SH-SY5Y (cell line): ENCODE data around the gene ATIC.

Experiments used
- GATA2 ChIP-seq: IDR thresholded peaks from 2 replicates; pipeline ENCODE4 v1.6.1; 2011; ENCODE audit warnings: mild to moderate bottlenecking, low read depth, low read length
- GATA3 ChIP-seq: IDR thresholded peaks from 2 replicates; pipeline ENCODE4 v1.6.1; 2011; ENCODE audit warnings: low read depth, mild to moderate bottlenecking, low read length, moderate library complexity

The ATIC gene

DNA sequence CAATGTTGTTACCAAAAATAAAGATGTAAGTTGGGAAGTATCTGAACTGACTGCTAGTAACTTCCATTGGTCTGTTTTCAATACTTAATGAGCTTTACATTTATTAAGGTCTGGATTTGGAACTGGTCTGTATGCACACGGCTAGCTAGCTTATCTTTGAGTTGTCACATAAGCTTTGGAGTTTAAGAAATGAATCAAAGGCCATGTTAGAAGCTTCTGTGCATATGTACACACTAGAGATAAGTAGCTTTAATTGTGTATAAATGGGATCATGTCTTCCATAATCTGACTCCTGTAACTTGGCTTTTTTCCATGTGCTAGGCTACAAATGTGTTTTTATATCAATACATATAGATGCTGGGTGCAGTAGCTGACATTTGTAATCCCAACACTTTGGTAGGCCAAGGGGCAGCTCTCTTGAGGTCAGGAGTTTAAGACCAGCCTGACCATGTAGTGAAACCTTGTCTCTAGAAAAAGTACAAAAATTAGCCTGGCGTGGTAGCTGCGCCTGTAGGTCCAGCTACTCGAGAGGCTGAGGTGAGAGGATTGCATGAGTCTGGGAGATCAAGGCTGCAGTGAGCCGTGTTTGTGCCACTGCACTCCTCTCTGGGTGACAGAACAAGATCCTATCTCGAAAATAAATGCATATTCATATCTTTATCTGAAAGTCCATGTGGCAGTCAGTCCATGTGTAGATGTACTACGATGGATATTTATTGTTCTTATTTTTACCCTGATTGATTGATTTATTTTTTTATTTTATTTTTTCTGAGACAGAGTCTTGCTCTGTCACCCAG lies 27.2 kb downstream of the ATIC start:
- TF ChIP-seq GATA2: peak; percentile 69
- peak; percentile 47 for TF ChIP-seq GATA3

DNA sequence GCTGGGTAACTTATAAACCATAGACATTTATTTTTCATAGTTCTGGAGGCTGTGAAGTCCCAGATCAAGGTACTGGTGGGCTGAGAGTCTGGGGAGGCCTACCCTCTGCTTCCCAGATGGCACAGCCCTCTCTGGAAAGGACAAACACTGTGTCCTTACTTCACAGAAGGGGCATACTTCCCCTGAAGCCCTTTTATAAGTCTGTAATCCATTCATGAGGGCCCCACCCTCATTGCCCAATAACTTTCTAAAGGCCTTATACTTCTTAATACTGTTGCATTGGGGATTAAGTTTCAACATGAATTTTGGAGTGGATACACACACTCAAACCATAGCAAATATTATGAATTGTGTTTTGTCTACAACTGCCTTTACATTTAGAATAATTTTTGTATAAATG lies 36.0 kb downstream of the ATIC start:
- no peak for TF ChIP-seq GATA3

DNA sequence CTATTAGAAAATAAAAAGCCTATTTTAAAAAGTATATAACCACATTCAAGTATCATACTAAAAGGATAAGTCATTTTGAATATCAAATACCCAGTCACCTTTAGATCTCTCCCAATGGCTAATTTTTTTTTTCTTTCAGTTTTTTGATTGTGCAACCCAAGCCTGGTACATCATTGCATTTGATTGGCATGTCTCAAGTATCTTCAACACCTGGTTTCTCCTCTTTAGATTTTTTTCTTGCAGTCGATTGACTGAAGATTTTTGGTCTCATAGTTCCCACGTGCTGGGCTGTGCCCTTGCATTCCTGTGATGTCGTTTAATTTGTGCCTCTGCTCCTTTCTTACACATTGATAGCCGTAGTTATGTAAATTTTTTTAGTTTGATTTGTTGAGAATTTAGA lies 40.7 kb downstream of the ATIC start:
- TF ChIP-seq GATA2: no peak
- no peak for TF ChIP-seq GATA3

DNA sequence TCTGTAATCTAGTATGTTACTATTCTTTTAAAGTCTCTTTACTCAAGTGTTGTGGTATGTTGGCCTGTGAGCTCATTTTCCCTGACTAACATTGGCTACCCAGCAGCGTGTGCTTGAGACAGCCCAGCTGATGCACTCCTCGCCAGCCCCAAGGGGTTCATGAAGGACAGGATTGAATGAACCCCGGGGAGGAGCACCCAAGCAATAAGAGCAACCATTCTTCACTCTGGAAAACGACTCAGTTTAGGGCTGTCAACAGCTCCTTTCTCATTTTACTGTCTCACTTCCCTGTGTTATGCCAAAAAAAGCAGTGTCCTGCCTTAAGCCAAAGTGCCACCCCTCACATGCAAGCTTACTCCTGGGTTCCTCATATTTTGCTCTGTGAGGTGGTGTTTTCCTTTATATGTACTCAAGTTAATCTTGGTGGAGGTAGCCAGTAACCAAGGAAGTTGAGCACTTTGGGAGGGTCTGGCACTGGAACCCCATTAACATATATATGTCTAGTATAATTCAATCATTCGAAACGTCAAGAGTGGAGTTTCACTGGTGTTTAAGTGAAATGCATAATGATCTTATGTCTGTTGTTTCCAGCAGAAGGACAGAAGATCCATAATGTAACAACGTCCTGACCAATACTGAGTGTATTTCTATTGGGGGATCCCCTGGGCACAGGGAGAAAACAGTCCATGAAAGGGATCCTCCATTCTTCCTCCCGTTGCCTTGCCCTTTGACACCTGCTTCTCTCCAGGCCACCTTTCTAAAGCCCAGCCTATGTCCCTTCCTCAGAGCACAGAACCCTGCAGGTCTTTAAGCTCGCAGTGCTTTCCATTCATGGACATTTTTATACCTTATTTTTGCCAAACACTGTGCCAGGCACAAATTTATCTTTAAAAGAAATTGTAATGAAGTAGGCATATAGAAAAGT lies 43.2 kb downstream of the ATIC start:
- TF ChIP-seq GATA3: no peak
- no peak for TF ChIP-seq GATA2

DNA sequence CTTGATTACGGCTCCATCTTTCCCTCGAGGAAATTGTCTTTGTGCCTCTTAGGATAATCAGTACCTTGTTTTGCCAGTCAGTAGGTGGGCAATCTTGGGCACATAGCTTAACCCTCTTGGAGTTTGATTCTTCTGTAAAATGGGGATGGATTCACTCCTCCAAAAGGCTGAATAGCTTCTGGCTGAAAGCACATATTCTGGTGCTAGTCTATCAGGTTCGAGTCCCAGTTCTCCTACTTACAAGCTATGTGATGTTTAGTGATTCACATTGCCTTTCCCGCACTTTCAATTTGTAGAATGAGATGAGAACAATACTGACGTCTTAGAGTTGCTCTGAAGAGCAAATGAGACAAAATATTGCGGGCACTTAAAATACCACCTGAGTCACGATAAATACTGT lies 43.9 kb downstream of the ATIC start:
- TF ChIP-seq GATA2 (no peak), GATA3 (no peak)

DNA sequence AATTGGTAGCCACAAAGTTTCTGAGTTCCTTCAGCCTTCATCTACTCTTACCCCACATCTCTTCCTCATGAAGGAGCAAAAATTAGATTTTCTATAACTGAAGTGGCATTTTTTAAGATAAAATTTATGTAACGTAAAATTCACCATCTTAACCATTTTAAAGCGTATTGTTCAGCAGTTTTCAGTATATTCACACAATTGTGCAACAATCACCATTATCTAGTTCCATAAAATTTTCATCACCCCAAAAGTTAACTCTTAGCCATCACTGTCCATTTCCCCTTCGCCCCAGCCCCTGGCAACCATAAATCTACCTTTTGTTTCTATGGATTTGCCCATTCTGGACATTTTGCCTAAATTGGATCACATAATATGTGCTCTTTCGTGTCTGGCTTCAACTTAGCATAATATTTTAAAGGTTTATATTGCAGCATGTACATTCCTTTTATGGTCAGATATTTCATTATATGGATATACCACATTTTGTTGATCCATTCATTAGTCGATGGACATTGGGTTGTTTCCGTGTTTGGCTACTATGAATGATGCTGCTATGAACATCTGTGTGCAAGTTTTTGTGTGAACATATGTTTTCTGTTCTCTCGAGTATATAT lies 44.6 kb downstream of the ATIC start:
- TF ChIP-seq GATA3 (no peak), GATA2 (no peak)

DNA sequence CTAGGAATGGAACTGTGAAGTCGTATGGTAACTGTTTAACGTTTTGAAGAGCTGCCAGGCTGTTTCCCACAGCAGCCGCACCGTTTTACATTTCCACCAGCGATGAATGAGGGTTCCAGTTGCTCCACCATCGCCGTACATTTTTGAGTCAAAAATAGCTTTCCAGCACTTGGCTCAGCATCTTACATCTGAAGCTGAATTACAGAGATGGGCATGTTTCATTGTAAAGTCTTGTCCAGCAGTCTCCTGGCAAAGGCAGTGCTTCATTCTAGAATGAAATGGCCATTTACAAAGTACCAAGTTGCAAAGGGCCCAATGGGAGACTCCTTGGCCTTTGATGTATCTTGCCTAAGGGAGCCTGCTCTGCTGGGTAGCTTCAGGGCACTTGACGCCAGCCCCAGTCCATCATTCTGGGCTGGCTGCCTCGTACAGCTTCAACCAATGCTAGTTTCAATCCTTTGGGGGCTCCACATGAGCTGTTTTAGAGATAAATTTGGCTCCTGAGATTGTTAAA lies 45.1 kb downstream of the ATIC start:
- no peak for TF ChIP-seq GATA3
- no peak for TF ChIP-seq GATA2

DNA sequence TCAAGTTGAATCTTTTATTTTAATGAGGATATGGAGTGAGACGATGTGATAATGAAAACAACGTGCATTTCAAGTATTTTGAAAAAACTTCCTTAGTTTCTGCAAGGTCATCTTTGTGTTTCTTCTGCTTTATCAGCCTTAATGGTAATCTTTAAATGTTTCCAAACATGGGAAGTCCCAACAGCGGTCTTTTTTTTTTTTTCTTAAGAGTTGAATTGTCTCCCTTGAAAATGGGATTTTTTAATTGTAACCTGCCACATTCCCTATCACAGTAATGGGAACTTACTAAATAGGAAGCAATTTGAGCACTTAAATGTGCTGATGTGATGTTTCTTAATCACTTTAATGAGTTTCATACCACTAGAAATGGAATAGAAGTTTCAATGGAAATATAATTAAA lies 45.8 kb downstream of the ATIC start:
- TF ChIP-seq GATA3: no peak
- no peak for TF ChIP-seq GATA2

DNA sequence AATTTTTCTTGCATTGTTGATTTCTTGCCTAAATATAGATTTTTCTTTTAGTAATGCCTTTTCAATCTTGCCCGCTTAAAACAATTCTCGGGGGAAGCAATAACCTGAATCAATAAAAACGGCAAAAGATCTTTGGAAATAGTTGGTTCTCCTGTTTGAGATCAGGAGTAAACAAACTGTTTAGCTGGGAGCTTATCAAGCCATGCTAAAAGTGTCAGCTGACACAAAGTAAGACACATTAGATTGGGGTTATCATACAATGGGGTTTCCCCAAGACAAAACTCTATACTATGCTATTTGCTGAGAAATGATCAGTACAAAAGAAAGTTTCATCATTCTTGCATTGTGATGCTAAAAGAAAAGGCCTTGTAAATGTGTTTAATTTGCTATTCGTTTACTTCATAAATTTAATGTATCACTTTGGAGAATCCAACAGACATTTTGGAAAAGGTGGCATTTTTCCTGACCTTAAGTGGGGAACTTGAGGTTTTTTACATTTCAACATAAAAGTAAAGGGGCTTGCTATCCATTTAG lies 46.5 kb downstream of the ATIC start:
- TF ChIP-seq GATA3: no peak

DNA sequence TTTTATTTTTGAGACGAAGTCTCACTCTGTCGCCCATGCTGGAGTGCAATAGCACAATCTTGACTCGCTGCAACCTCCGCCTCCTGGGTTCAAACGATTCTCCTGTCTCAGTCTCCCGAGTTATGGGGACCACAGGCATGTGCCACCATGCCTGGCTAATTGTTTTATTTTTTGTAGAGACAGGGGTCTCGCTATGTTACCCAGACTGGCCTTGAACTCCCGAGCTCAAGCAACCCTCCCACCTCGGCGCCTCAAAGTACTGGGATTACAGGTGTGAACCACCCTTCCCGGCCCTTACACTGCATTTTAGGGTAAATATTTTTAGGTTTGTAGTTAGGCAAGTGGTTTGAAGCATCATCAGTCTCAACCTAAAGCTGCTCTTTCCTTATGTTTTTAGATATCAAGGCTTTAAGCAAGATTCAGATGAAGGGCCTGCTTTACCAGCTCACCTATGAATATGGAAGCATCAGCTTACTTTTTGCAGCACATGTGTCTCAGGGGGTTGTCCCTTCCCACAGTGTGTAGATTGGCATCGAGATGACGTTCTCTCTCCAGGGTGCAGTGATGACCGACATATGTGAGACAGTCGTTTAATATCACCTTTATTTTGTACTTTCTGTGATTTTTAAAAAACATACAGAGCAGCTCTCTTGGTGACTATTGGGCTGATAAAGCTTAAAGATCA lies 47.2 kb downstream of the ATIC start:
- TF ChIP-seq GATA2 (no peak), GATA3 (no peak)

DNA sequence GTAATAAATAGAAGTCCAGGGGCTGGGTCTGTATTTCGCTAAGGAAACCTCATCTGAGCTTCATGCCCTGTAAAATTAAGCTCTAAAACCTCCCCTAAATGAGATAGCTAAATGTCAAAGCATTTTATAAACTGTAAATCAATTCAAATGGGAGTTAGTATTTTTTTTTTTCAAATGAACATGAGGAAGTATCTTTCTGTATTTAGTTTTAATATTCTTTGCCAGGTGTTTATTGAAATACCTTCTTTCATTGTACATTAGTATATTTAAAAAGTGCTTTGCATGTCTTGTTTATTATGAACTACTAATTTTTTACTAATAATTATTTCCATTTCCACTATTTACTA lies 47.7 kb downstream of the ATIC start:
- no peak for TF ChIP-seq GATA3
- no peak for TF ChIP-seq GATA2

DNA sequence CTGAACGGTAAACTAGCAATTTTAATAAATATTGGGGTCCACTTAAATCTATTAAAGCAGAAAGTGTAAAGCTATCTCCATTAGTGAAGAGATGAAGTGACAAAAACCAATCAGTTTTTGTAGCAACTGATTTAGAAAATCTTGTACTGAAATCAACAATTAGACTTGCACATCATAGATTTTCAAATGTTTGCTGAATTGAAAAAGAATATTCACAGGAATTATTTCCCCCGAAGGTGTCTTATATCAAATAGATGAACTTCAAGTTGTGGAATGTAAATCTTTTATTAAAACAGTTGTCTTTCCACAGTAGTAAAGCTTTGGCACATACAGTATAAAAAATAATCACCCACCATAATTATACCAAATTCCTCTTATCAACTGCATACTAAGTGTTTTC lies 48.7 kb downstream of the ATIC start:
- TF ChIP-seq GATA3 (no peak), GATA2 (no peak)

DNA sequence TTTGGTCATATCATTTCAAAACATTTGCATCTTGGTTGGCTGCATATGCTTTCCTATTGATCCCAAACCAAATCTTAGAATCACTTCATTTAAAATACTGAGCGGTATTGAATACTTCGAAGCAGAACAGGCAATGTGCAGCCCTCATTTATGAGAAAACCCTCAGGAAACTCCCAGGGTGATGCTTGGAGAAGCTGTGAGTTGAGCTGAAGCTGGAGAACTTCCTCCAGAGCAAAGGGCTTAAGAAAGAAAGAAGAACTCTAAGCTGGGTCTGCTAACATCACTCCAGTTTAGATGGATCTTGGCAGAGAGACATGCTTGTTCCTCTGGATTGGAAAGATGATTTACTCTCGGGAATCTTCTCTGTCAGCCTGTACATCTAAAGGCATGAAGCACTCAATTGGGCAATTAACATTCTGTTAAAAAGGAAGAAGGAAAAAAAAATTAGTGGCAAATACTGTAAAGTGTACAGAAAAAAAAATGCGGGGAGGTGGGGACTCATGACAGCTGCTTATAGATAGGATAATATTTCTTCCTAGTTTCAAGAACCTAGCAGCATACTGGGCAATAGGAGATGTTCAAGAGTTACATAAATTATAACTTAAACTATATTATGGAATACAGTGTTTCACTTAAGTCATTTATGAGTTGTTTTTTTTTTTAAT lies 49.5 kb downstream of the ATIC start:
- TF ChIP-seq GATA3 (no peak), GATA2 (no peak)
